Measurements from ENCODE around the gene ZMAT2.

ZMAT2 gene

DNA sequence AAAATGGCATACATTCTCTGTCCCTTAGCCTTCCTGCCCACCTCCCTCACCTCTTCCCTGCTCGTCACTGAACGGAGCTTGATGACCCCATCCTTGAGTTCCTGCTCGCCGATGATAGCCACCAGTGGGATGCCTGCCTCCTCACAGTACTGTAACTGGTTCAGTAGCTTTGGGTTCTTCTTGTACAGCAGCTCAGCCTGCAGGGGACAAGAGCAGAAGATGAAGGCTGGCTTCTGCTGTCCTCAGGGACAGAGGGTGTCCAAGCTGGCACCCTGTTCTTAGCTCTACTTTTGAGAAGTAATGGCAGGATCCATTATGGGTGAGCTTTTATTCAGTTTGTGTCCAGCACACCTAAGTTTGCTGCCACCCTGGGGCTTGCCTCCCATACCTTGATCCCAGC is 25.6 kb upstream of the ZMAT2 start:
- peak; percentile 5; the same call in 1 of the 3 replicates for ATAC-seq
- TF ChIP-seq ZC3H10 (CRISPR knock-in tag; IDR thresholded peaks at IDR 0.05), result no peak
- TF ChIP-seq ZFP30 (CRISPR knock-in tag; IDR thresholded peaks at IDR 0.05), result no peak
- TF ChIP-seq ARNTL (CRISPR knock-in tag; IDR thresholded peaks at IDR 0.05; ENCODE audit: borderline replicate concordance, low read depth), result no peak
- TF ChIP-seq ZFP3 (CRISPR knock-in tag; IDR thresholded peaks at IDR 0.05), result no peak
- TF ChIP-seq ZNF70 (CRISPR knock-in tag; IDR thresholded peaks at IDR 0.05), result no peak

DNA sequence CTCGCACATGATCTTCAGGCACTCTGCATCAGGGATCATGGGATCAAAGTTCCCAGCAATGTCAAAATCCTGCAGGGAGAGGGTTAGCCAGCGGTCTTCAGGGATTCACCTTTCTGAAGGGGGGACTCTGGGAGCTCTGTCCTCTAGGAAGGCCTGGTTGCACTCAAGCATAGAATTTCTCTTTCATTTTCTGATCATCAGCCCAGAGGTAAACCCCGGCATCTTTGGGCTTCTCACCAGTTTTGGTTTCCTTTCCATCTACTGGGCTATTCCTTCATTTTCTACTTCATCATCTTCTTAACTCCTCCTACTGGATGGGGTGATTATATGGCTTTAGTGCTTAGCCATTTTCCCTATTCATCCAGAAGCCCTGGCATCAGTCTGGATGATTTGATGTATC is 22.3 kb upstream of the ZMAT2 start:
- no peak for ATAC-seq
- TF ChIP-seq ESRRG (CRISPR knock-in tag; IDR thresholded peaks at IDR 0.05) (no peak), ISL1 (CRISPR knock-in tag; IDR thresholded peaks at IDR 0.05) (no peak), ZFP3 (CRISPR knock-in tag; IDR thresholded peaks at IDR 0.05) (no peak), GLIS3 (CRISPR knock-in tag; IDR thresholded peaks at IDR 0.05) (no peak), ZC3H10 (CRISPR knock-in tag; IDR thresholded peaks at IDR 0.05) (no peak), SNAI2 (CRISPR knock-in tag; IDR thresholded peaks at IDR 0.05) (no peak), TOX (CRISPR knock-in tag; IDR thresholded peaks at IDR 0.05; ENCODE audit: borderline replicate concordance) (no peak), ZNF70 (CRISPR knock-in tag; IDR thresholded peaks at IDR 0.05) (no peak), PPARA (CRISPR knock-in tag; IDR thresholded peaks at IDR 0.05; ENCODE audit: borderline replicate concordance) (no peak), CSDC2 (CRISPR knock-in tag; IDR thresholded peaks at IDR 0.05) (no peak), ZNF565 (CRISPR knock-in tag; conservative IDR thresholded peaks at IDR 0.05; ENCODE audit: low read depth) (no peak), ARNTL (CRISPR knock-in tag; IDR thresholded peaks at IDR 0.05; ENCODE audit: borderline replicate concordance, low read depth) (no peak)
- TF ChIP-seq, protein P1, sequence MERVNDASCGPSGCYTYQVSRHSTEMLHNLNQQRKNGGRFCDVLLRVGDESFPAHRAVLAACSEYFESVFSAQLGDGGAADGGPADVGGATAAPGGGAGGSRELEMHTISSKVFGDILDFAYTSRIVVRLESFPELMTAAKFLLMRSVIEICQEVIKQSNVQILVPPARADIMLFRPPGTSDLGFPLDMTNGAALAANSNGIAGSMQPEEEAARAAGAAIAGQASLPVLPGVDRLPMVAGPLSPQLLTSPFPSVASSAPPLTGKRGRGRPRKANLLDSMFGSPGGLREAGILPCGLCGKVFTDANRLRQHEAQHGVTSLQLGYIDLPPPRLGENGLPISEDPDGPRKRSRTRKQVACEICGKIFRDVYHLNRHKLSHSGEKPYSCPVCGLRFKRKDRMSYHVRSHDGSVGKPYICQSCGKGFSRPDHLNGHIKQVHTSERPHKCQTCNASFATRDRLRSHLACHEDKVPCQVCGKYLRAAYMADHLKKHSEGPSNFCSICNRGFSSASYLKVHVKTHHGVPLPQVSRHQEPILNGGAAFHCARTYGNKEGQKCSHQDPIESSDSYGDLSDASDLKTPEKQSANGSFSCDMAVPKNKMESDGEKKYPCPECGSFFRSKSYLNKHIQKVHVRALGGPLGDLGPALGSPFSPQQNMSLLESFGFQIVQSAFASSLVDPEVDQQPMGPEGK (CRISPR knock-in tag; IDR thresholded peaks at IDR 0.05; ENCODE audit: borderline replicate concordance), result no peak
- TF ChIP-seq, protein P2, sequence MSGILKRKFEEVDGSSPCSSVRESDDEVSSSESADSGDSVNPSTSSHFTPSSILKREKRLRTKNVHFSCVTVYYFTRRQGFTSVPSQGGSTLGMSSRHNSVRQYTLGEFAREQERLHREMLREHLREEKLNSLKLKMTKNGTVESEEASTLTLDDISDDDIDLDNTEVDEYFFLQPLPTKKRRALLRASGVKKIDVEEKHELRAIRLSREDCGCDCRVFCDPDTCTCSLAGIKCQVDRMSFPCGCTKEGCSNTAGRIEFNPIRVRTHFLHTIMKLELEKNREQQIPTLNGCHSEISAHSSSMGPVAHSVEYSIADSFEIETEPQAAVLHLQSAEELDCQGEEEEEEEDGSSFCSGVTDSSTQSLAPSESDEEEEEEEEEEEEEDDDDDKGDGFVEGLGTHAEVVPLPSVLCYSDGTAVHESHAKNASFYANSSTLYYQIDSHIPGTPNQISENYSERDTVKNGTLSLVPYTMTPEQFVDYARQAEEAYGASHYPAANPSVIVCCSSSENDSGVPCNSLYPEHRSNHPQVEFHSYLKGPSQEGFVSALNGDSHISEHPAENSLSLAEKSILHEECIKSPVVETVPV (CRISPR knock-in tag; IDR thresholded peaks at IDR 0.05), result no peak
- TF ChIP-seq, protein P3, sequence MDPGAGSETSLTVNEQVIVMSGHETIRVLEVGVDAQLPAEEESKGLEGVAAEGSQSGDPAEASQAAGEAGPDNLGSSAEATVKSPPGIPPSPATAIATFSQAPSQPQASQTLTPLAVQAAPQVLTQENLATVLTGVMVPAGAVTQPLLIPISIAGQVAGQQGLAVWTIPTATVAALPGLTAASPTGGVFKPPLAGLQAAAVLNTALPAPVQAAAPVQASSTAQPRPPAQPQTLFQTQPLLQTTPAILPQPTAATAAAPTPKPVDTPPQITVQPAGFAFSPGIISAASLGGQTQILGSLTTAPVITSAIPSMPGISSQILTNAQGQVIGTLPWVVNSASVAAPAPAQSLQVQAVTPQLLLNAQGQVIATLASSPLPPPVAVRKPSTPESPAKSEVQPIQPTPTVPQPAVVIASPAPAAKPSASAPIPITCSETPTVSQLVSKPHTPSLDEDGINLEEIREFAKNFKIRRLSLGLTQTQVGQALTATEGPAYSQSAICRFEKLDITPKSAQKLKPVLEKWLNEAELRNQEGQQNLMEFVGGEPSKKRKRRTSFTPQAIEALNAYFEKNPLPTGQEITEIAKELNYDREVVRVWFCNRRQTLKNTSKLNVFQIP (CRISPR knock-in tag; IDR thresholded peaks at IDR 0.05; ENCODE audit: borderline replicate concordance, low read depth), result no peak
- TF ChIP-seq, protein P4, sequence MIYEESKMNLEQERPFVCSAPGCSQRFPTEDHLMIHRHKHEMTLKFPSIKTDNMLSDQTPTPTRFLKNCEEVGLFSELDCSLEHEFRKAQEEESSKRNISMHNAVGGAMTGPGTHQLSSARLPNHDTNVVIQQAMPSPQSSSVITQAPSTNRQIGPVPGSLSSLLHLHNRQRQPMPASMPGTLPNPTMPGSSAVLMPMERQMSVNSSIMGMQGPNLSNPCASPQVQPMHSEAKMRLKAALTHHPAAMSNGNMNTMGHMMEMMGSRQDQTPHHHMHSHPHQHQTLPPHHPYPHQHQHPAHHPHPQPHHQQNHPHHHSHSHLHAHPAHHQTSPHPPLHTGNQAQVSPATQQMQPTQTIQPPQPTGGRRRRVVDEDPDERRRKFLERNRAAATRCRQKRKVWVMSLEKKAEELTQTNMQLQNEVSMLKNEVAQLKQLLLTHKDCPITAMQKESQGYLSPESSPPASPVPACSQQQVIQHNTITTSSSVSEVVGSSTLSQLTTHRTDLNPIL (CRISPR knock-in tag; IDR thresholded peaks at IDR 0.05; ENCODE audit: low read depth), result no peak

DNA sequence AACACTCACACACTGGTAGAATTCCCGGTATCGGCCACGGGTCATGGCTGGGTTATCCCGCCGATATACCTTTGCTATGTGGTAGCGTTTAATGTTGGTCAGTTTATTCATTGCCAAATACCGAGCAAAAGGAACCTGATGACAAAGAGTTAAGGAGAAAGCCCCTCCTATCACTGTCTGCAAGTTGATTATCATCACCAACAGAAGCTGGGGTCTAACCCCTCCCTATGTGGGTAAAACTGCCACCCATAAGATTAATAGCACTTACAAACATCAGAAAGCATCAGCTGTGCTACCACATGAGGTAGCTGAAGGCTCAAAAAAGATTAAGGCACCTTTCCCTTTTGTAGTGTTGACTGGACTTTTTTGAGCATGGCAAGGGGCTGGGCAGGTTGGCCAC is 21.3 kb upstream of the ZMAT2 start:
- ATAC-seq, result no peak
- TF ChIP-seq, protein P1 (CRISPR knock-in tag; IDR thresholded peaks at IDR 0.05; ENCODE audit: borderline replicate concordance), result no peak
- TF ChIP-seq ZFP3 (CRISPR knock-in tag; IDR thresholded peaks at IDR 0.05) (no peak), ISL1 (CRISPR knock-in tag; IDR thresholded peaks at IDR 0.05) (no peak), ESRRG (CRISPR knock-in tag; IDR thresholded peaks at IDR 0.05) (no peak), CSDC2 (CRISPR knock-in tag; IDR thresholded peaks at IDR 0.05) (no peak), SNAI2 (CRISPR knock-in tag; IDR thresholded peaks at IDR 0.05) (no peak), ZNF8 (CRISPR knock-in tag; IDR thresholded peaks at IDR 0.05) (no peak), PPARA (CRISPR knock-in tag; IDR thresholded peaks at IDR 0.05; ENCODE audit: borderline replicate concordance) (no peak)
- TF ChIP-seq, protein P4 (CRISPR knock-in tag; IDR thresholded peaks at IDR 0.05; ENCODE audit: low read depth), result no peak

All from SK-N-SH treated with all-trans-retinoic acid at 6 μM for 48 hours (cell line).